HCEC 1CT (cell line): ENCODE results near the gene GNAT2.

Experiments used
- DNase-seq: peaks from one replicate; pipeline ENCODE4 v3.0.0-alpha.2; 2017

Gene GNAT2

DNA sequence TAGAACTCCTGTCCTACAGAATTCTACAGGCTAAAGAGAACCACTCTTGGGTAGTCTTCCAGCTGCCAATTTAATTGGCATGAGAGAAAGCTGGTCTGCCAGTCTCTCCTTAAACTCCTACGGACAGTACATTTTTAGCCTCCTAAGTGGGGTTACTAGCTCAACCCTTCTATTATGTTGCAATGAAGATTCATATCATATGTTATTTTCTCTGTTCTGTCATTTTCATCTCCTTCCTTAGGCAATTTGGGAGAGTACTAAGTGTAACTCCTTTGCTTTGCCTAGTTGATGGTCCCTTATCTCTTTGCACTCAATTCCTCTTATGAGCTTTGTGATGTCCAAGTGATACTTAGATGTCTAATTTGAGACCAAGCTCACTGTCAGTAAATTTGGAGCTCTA, 14.0 kb downstream of the GNAT2 start:
- DNase-seq = no peak

DNA sequence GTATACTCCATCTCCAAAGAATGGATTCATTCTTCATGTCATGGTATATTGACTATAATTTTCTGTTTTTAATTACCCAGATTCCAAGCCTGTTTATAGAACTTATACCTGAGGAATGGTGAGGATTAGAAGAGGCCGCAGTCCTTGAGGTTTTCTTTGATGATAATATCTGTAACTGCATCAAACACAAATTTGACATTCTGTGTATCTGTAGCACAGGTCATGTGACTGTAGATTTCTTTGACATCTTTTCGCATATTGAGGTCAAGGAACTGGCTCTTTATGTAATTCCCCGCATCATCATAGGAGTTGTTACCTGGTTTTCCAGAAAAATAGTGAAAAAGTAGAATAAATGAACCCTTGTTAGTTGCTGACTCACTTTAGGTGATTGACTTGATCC, 16.2 kb downstream of the GNAT2 start:
- no peak for DNase-seq

DNA sequence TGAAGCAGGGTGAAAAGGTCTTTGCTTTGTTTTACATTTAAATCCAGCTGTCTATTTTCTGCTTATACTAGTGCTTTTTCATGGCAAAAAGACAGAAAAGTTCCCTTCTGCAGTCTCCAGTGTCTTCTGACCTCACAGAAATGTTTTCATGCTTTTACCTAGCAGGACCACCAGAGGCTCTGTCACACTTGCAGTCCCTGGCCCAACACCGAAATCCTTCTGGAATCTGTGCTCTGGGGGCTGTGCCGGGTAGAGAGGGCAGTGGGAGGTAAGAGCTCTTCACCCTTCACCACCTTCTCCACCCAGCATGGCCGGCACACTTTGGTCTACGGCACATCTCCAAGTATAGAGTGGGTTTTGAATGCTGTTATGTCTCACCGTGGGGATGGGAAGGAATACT, 20.8 kb downstream of the GNAT2 start:
- no peak for DNase-seq

DNA sequence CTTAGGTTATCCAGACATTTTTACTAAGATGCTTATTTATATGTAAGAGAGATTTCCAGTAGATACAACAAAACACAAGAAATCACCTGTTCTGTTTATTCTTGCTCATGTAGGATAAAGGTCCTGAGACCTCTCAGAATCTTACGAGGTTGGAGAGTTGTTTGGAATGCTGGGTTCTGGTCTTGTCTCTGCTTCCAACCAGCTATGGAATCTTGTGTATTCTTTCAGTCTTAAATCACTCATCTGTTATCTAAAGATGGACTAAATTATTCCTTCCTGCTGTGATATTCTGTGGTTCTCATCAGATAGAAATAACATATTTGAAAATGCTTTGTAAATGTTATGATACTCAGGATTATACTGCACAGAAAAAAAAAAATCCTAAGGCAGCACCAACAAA, 21.3 kb downstream of the GNAT2 start:
- no peak for DNase-seq

DNA sequence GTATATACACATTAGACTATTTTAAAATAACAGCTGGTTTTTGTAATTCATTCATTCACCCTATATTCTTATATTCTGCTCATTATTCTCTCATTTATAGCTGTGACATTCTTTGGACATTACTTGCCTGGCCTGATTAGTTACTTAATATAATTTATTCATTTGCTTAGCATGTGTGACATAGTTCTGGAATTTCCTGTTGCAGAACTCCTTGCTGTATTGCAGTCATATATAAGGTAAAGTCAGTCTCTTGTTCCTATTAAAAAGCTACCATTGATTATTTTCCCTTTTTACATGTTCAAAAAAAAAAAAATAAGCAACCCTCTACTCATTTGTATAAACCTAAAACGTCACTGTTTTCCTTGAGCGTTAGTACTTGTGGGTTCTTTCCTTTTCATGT, 23.9 kb downstream of the GNAT2 start:
- peak; percentile 58 for DNase-seq

DNA sequence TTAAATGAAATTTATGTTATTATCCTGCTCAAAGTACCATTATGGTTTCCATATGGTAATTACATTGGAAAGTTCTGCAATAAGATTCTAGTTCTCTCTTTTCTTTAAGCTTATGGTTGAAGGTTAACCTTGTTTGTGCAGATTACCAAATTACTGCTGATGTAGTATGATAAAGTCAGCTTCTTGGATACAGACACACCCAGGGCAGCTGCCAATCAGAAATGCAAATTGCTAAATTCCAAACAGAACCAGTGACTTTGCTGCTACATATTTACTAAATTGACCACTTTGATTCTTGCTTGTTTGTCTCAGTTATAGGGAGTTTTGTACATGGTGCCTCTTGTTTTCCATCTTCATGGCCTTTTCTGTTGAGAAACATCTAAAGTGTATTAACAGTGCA, 26.5 kb downstream of the GNAT2 start:
- DNase-seq = no peak

DNA sequence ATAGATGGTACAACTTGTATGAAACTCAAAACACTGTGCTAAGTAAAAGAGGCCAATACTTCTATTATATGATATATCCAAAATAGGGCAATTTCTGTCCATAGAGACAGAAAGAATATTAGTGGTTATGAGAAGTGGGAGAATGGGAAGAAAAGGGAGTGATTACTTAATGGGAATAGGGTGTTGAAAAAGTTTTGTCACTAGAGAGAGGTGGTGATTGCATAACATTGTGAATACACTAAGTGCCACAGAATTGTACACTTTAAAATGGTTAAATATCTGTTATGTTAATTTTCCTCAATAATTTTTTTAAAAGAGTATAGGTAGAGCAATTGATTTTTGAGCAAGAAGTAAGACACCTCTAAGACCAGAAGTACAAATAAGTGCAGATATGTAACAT, 29.7 kb downstream of the GNAT2 start:
- no peak for DNase-seq

DNA sequence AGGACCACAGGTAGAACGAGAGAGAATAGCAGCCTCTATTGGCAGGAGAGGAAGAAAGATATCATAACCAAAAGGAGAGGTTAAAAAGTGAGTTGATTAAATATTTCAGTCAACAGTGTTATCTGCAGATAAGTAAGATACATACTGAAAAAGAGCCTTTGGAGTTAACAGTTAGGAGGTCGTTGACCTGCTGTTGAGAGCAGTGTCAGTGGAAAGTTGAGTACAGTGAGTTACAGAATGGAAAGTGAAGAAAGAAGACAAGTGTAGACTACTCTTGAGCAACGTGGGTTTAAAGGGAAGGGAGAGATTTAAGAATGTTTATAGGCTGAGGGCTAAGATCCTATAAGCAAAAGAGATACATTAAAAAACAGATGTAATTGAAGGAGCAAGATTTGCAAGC, 30.2 kb downstream of the GNAT2 start:
- no peak for DNase-seq

DNA sequence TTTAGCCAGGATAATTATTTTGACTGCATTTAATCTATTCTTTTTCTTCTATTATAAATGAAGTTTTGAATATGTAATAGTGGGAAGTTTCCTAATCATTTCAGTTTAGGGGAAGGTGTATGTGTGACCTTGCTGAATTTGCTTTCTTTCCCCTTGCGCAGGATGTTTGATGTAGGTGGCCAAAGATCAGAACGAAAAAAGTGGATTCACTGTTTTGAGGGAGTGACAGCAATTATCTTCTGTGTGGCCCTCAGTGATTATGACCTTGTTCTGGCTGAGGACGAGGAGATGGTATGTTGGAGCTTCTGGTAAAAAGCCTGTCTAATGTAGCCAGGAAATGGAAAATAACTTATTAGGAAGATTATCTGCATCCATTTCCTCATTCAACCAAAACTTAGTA, 33.4 kb downstream of the GNAT2 start:
- DNase-seq = no peak

DNA sequence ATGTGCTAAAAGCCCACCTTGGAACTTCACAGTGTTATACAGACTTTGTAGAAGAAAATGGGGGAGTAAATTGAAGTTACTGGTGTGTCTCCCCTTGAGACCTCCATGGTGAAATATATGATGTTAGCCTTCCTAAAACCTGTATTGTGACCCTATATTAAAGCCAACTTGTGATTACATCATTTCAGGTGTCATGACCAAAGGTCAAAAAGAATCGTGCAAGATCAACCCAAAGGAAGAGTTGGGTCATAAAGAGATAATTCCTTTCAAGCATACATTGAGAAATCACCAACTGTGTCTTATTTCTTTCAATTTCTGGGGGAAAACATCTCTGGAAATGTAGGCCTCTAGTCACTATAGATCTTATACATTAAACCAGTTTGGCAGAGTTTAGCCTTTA, 34.6 kb downstream of the GNAT2 start:
- no peak for DNase-seq

DNA sequence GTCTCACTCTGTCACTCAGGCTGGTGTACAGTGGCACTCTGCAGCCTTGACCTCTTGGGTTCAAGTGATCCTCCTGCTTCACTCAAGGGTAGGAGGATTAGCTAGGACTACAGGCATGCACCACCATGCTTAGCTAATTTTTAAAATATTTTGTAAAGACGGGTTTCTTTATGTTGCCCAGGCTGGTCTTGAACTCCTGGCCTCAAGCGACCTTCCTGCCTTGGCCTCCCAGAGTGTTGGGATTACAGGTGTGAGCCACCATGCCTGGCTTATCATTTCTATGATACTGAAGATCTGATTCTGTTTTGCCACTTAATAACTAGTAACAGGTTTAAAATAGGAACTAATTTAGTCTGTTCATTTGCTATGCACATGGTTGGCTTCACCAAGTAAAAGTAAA, 37.4 kb downstream of the GNAT2 start:
- DNase-seq = no peak

DNA sequence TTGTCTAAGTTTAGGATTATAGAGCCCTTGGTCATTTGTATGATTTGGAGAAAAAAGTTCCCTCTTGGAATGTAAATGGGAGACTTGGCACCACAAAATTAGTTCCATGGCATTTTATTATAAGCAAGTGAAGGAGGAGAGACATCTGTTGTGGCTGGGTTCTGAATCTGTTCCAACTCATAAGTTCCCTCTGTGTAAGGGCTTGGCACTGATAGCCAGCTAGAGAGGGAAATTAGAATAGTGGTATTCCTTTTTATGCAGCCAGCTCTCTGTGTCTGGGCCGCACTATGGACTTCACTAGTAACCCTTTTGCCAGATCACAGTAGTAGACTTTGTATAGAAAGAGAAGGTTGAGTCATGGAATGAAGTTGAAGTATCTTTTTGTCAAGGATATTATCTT, 39.9 kb downstream of the GNAT2 start:
- DNase-seq = no peak

DNA sequence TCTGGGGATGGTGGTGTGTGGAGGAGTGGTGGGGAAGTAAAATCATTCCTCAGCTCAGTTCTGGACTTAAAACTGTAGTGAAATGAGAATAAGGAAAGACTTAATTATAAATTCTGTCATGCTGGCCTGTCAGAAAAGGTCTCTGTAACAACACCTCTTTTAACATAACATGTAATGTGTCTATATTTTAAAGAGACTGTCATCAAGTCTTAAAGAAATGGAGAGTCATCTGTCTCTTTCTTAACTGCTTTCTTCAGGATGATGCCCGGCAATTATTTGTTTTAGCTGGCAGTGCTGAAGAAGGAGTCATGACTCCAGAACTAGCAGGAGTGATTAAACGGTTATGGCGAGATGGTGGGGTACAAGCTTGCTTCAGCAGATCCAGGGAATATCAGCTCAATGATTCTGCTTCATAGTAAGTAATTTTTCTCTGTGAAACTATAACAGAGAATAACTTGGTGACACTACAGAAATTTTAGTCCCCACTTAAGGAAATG, 40.4 kb downstream of the GNAT2 start:
- DNase-seq = no peak

DNA sequence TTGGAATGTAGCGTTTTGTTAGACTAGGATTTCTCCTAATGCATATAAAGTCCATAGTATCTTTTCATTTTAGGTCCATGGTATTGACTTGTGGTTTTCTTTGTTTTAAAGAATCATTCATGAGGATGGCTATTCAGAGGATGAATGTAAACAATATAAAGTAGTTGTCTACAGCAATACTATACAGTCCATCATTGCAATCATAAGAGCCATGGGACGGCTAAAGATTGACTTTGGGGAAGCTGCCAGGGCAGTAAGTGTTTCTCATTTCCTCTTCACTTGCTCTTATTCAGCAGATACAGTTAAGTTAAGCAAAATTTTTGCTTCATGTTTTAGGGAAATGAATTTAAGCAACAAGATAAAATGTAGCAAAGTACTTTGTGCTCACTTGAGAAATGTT, 45.6 kb downstream of the GNAT2 start:
- DNase-seq = no peak

DNA sequence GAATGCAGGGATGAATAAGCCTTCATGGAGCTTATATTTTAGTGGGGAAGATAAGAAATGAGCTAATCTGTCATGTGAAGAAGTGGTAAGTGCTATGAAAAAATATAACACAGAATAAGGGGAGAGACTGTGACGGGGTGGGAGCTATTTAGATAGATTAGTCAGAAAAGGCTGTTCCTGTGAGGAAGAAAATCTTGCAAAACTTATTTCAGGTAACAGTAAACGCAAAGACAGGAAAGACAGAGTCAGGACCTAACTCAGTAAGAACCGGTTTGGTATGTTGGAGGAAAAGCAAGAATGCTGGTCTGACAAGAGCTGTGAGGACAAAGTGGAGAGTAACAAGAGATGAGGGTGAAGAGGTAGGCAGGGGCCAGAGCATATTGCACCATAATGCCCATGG, 49.0 kb downstream of the GNAT2 start:
- DNase-seq = no peak

DNA sequence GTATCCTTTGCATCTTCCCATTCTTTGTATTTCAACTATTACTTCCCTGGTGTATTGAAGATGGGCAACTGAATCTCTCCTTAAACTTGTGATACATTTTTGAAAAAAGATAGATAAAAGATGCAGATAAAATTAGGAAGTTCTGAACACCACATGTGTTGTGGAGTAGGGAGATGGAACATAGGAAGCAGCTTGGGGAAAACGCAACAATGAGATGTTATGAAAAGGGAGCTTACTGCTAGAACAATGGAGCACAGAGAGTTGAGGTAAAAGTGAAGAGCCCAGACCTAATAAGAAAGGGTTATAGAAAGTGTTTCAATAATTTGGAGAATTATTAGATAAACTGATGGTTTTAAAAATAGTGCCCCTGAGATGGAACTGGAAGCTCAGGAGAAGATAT, 50.1 kb downstream of the GNAT2 start:
- no peak for DNase-seq

DNA sequence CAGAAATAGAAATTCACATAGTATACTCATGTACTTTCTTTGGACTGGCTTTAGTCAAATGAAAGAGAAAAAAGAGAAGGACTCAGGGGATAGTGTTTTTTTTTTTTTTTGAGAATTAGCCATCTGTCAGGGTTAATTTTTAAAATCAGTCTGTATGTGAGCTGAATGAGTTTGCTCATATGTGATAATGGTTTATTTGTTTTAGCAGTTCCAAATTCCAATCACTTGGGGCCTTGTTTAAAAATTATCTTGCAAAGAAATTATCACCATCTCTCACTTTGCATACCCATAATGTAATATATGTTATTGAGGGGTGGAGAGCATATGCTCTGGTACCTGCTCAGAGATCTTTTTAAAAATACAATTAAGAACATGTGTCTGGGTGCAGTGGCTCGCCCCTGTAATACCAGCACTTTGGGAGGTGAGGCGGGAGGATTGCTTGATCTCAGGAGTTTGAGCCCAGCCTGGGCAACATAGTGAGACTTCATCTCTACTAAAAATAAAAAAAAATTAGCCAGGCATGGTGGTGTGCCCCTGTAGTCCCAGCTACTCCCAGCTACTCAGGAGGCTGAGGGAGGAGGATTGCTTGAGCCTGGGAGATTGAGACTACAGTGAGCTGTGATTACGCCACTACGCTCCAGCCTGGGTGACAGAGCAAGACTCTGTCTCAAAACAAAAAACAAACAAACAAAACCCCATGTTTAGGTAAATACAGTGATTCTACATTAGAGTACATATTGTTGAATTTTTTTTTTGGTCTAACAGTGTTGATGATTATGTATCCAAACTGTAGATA, 51.3 kb downstream of the GNAT2 start:
- no peak for DNase-seq

DNA sequence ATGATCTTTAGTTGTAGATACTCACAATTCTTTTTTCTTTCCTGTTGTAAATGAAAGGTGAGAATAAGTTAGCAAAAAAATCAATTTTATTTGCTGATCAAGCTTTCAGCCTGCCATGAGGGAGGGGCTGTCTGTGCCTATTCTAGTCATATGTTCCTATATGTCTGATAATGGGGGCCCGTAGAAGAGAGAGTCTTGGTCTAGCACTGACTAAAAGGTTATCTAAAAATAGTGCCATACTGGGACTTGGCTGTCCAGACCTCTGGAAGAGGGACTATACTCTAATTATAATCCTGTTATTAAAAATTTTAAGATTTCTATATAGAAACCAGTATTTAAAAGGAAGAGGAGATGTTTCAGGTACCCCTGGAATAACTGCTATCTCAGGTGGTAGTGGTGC, 52.4 kb downstream of the GNAT2 start:
- DNase-seq = no peak

DNA sequence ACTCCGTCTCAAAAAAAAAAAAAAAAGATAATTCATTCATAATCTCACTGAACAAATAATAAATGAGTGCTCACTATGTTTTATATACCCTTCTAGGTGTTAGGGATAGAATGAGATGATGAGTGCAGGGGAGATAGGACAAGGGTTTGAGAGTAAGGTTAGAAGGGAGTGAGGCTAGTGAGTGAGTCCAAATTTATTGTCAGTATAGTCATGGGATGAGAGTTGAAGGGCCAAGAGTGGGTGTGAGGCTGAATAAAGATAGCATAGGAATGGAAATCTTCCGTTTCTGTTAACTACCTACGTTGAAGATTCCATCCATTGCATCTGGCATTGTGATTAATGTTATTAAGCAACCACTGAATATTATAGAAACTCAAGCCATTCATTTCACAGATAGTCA, 54.2 kb downstream of the GNAT2 start:
- DNase-seq = no peak

DNA sequence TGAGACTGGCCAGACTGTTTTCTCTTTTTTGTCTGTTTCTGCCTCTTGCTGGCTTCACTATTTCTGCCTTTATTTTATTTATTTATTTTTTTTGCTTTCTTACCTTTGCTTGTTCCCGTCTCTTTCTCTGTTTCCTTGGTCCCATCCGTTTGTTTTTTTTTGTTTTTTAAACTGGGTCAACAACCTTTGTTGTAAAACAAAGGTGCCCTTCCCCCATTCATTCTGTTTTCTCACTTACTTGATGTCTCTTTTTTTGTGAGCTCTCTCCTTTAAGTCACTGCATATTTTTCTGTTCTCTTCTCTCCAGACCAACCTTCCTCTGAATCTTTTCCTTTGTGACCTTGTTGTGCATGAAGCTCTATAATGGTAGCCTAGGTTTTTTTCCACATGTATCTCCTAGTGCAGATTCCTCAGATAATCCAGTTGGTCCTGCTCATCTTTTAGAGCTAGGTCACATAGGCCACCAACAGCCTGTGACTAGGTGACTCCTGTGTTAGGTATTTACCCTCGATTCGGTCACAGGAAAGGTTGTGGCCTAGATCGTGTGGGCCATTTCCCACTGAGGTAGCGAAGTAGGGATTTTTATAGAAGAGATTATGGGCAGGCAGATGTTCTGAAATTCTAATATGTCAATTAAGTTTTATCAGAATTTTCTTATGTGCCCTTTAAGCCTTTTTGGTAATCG, 55.1 kb downstream of the GNAT2 start:
- no peak for DNase-seq

DNA sequence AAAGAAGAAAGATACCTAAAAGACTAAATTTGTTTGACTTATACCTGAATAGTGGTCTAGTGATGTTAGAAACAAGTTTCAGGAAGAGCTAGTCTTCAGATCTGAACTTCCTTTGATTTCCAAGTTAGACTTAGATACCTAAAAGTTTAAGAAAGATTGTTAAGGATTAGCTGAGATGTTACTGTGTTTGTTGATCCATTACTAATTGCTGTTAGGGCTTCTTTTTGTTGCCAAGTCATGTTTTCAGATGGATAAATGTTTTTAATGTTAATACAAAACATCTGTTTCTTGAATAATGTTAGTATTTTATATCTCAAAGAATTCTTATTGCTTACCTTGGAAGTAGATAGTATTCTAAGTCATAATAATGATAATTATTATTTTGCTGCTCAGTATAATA, 59.4 kb downstream of the GNAT2 start:
- DNase-seq = no peak

DNA sequence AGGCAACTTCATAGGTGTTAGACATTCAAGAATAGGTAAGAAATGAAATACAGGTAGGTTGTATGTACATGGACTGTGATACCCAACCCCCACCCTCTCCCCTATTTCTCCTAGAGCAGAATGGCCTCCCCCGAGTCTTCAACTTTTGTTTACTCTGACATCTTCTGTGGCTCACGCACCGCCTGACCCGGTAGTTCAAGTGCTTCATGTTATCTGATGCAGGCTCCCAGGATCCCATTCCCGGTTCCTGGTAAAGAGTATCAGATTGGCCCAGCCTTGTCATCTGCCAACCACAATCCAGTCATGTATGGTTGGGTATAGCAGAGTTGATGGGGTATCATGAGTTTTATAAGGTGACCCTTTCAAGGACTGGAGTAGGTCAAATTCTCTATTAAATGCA, 61.9 kb downstream of the GNAT2 start:
- DNase-seq = no peak

DNA sequence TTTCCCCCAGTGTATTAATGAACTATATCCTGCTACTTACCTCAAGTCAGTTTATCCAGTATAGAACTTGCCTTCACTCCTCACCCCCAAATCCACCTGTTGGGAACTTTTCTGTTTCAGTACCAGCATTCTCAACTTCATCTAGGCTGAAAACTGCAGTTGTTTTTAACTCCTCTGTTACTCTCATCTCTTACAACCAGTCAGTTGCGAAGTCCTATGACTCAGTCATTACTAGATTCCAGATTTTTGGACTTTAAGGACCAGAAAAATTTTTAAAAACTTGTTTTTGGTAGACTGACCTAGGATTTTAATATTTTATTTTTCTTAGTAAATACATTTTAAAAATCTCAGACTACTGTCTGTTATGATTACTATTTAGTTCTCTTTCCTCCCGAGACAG, 62.9 kb downstream of the GNAT2 start:
- DNase-seq = peak; percentile 28
